Ovary (tissue), 10 donors: ENCODE results near the gene EEF2. TPM values are rescaled to one million over a fixed set of nuclear protein-coding genes. Genes with fewer than 3 reads are reported as not detected.

Experiments used
- DNase-seq, 5 donors: peaks; one replicate each; pipeline ENCODE4 v3.0.0-alpha.2; 2019 to 2020
- H3K27ac ChIP-seq, 2 donors: fragments of 200-600 bp; one replicate each; pipeline versions ENCODE4 v1.5.1 to v1.8.0; 2019 to 2022
- H3K27me3 ChIP-seq: fragments of 200-600 bp; one replicate; pipeline ENCODE4 v1.8.0; 2022
- H3K36me3 ChIP-seq: fragments of 200-600 bp; sonication (generic); one replicate; pipeline ENCODE4 v1.5.1; 2019
- H3K4me1 ChIP-seq: one replicate; pipeline ENCODE4 v1.8.1; 2013; ENCODE audit warnings: mild to moderate bottlenecking, moderate library complexity; ENCODE audit not compliant: insufficient read depth
- H3K4me3 ChIP-seq: fragments of 200-600 bp; sonication (generic); one replicate; pipeline ENCODE4 v1.5.1; 2017
- H3K9me3 ChIP-seq, 2 donors: fragments of 200-600 bp in 1 of 2; sonication (generic) in 1 of 2; one replicate each; pipeline versions ENCODE4 v1.5.1 to v1.8.1; 2013 to 2019; ENCODE audit warnings: mild to moderate bottlenecking in 1 of 2, moderate library complexity in 1 of 2
- EP300 ChIP-seq: sonication (generic); formaldehyde crosslinking; IDR thresholded peaks from one replicate; pipeline ENCODE4 v1.6.1; 2017; ENCODE audit warnings: antibody characterized with exemption
- POLR2A ChIP-seq: fragments of 450-650 bp; IDR thresholded peaks from one replicate; pipeline ENCODE4 v1.6.1; 2017; ENCODE audit warnings: antibody characterized with exemption, mild to moderate bottlenecking, moderate library complexity
- WGBS, 3 donors: extraction: QIAGEN DNeasy Blood & Tissue Kit in 1 of 3; methylation state at CpG; one replicate each; pipeline versions ENCODE4 v1.1.5 to v1.1.7; 2013 to 2017; 5-methylcytosine and 5-hydroxymethylcytosine counted together
- intact Hi-C, 4 donors: fragments of 100-400 bp; cut with DNase I; formaldehyde crosslinking; loops; one replicate each; pipeline versions ENCODE4 v1.11.0 to v1.15.1; 2022 to 2023
- long read RNA-seq, 3 donors: library from polyadenylated mRNA in 2 of 3; unstranded in 2 of 3; transcript quantifications; one replicate each; pipeline ENCODE4 v2.0.0 and lab custom pipeline, GENCODE V29; 2021 to 2026
- polyA plus RNA-seq, 2 donors: library from polyadenylated mRNA; stranded (reverse); fragments of 200-250 nt in 1 of 2; fragments of 350-450 nt in 1 of 2; fragmentation: Illumina TruSeq in 1 of 2; extraction: RNeasy Lipid Tissue Mini Kit (QIAGEN cat#74804) in 1 of 2; gene quantifications; one replicate each; pipeline ENCODE4 v1.2.3, GENCODE V29; 2013 to 2014
- total RNA-seq, 7 donors: library from RNA; depleted of rRNA in 2 of 7; stranded (reverse); fragments of >200 nt in 2 of 7; fragmentation: NEBNext Ultra II Directional in 3 of 7; extraction: Animal tissue kit (Norgen Biotek cat#: 25700) in 3 of 7; gene quantifications; one replicate each; pipeline versions ENCODE4 v1.1.0 to v1.2.4, GENCODE V29; 2016 to 2023
- TF ChIP-seq, protein P1 (sequence below), 3 donors: fragments of 450-650 bp in 2 of 3; fragments of 200-600 bp in 1 of 3; IDR thresholded peaks; one replicate each; pipeline versions ENCODE4 v1.5.1 to v1.8.0; 2016 to 2022; ENCODE audit warnings: antibody characterized with exemption in 3 of 3, mild to moderate bottlenecking in 1 of 3
- donor health status: DM: no; HTN: no; CAD: no; lungs with moderate emphysema.
- donor health status: DM: no; HTN: no; CAD: no.
- donor health status: Bipolar disorder and iron deficiency.
- donor health status: DM: yes; HTN: yes; CAD: no.
- donor health status: DM: no; HTN: no; CAD: no.
- donor health status: DM: yes; HTN: yes; CAD: no.

The EEF2 gene
- total RNA-seq (1,000 to 10,000 TPM; 1,491 to 4,634 (median 4,119) TPM), polyA plus RNA-seq (1,000 to 10,000 TPM; 2,682 to 3,932 TPM)
- long read RNA-seq, donor 1, transcript EEF2-201 (15 exons, 3,164 nt): major isoform, 8,575 of 9,914 reads
- long read RNA-seq, donor 1, partial matches to known transcripts: 1,199 of 9,914 reads
- long read RNA-seq, donor 1, other reads (novel, unspliced or antisense): 140 of 9,914 reads
- long read RNA-seq, donor 2, transcript EEF2-202 (2 exons, 580 nt): minor isoform, 21 of 911 reads
- long read RNA-seq, donor 2, transcript EEF2-201 (15 exons, 3,164 nt): major isoform, 318 of 911 reads
- long read RNA-seq, donor 2, partial matches to known transcripts: 555 of 911 reads
- long read RNA-seq, donor 2, other reads (novel, unspliced or antisense): 16 of 911 reads
- long read RNA-seq, donor 3, transcript EEF2-201 (15 exons, 3,164 nt): major isoform, 3,560 of 4,774 reads
- long read RNA-seq, donor 3, partial matches to known transcripts: 1,171 of 4,774 reads
- long read RNA-seq, donor 3, other reads (novel, unspliced or antisense): 43 of 4,774 reads

GRCh38 chr19:3984908-3985642 lies at the start of gene EEF2:
Gene EEF2 (minus strand): TSS chr19:3985463. CDS start chr19:3985380, 83 bp downstream.
- no peaks in the 10 kb centered on the region for H3K27me3 ChIP-seq
- peak within 1 kb of the TSS; percentile 74 to 88 for H3K27ac ChIP-seq
- intact Hi-C loops: loop anchor here in 1 of 4 donors (5.0 to 10.0 kb wide), 3 partner anchors 140 to 220 kb away; partner anchors contain the start of gene MAP2K2
- 0% methylated on average over 78 to 80 of the region's 80 CpGs for WGBS, 3 donors
- H3K4me1 ChIP-seq: peaks cover 4% of the 10 kb centered on the region
- peak; percentile 88 to 96 (median 95) for DNase-seq
- H3K36me3 ChIP-seq: no peaks in the 10 kb centered on the region
- H3K4me3 ChIP-seq: peak within 1 kb of the TSS; percentile 84
- TF ChIP-seq, protein P1, sequence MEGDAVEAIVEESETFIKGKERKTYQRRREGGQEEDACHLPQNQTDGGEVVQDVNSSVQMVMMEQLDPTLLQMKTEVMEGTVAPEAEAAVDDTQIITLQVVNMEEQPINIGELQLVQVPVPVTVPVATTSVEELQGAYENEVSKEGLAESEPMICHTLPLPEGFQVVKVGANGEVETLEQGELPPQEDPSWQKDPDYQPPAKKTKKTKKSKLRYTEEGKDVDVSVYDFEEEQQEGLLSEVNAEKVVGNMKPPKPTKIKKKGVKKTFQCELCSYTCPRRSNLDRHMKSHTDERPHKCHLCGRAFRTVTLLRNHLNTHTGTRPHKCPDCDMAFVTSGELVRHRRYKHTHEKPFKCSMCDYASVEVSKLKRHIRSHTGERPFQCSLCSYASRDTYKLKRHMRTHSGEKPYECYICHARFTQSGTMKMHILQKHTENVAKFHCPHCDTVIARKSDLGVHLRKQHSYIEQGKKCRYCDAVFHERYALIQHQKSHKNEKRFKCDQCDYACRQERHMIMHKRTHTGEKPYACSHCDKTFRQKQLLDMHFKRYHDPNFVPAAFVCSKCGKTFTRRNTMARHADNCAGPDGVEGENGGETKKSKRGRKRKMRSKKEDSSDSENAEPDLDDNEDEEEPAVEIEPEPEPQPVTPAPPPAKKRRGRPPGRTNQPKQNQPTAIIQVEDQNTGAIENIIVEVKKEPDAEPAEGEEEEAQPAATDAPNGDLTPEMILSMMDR (IDR thresholded peaks at IDR 0.05): peak in 2 of 3 donors; percentile 27 to 32
- TF ChIP-seq POLR2A: peak; percentile 100
- TF ChIP-seq EP300: no peak
- H3K9me3 ChIP-seq: no peaks in the 10 kb centered on the region

DNA sequence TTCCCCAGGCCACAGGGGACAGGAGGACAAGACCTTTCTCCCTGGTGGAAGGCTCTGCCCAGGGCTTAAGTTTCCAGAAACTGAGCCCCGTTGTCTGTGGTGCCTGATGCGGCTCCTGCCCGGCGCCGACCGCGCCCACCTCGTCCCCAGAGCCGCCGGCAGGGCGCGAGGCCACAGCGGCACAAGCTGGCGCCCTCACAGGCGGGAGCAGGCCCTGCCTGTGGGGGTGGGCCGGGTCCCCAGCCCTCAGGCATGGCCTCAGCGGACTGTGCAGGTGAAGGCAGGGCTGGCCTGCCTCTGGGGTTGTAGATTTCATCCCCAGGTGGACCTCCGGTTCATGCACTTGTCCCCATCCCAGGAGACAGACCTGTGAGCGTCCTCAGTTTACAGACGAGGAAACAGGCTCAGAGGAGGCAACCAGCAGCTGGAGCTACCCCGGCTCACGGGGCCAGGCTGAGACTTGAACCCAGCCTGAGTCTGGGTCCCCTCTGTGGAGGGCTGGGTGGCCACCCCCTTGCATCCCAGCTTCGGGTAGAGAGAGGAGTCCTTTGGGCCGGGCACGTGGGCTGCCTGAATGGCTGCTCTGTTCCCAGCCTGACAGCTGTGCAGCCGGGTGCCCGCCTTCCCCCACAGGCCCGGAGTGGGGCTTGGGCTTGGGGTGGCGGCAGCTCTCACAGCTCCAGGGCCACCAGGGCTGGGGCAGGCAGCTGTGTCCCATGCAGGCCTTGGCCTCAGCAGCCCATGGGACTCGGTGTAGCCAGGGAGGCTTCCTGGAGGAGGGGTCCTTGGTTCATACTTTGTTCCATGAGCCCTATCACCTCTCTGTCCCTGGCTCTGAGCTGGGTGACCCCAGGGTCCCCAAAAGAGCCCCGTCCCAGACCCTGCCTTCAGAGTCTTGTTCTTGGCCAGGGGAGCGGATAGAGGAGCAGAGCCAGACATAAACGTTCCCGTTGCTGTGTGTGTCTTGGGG lies 49.1 kb upstream of the EEF2 start:
- 82 to 87% (median 82%) methylated on average over 32 to 34 of the region's 34 CpGs for WGBS, 3 donors
- Histone ChIP-seq H3K4me3 (no peak overlapping the region), H3K27me3 (no peaks in the 10 kb centered on the region), H3K36me3 (no peaks in the 10 kb centered on the region), H3K27ac (peak overlapping the region in 1 of 2 donors; percentile 12), H3K9me3 (no peaks in the 10 kb centered on the region), H3K4me1 (peaks cover 7% of the 10 kb centered on the region)
- no peak for DNase-seq
- intact Hi-C loops: no loop called here
- no peak for TF ChIP-seq EP300
- TF ChIP-seq POLR2A: no peak

GRCh38 chr19:4033028-4033956 lies 48.0 kb upstream of the EEF2 start:
- WGBS, 3 donors: 84 to 88% (median 87%) methylated on average over 61 to 63 of the region's 63 CpGs

More at GRCh38 chr19:4033028-4033956, 48.0 kb upstream of the EEF2 start:
- H3K36me3 ChIP-seq: no peaks in the 10 kb centered on the region
- TF ChIP-seq, protein P1 (IDR thresholded peaks at IDR 0.05): no peak
- TF ChIP-seq POLR2A (no peak), EP300 (no peak)
- no peaks in the 10 kb centered on the region for H3K27me3 ChIP-seq
- no peaks in the 10 kb centered on the region for H3K9me3 ChIP-seq
- no peak overlapping the region for H3K27ac ChIP-seq
- H3K4me1 ChIP-seq: peaks cover 3% of the 10 kb centered on the region
- DNase-seq: no peak
- intact Hi-C loops: no loop called here
- no peak overlapping the region for H3K4me3 ChIP-seq
